PC-9 (cell line): ENCODE data around the gene ZNF772.
"Not testable (repeated sequence)": the region's sequence is repeated elsewhere in the genome, so short reads cannot be mapped to it uniquely, and the experiment has no call there.

Experiments used
- CTCF ChIP-seq: fragments of 200-600 bp; sonication (generic); conservative IDR thresholded peaks from 2 replicates; pipeline ENCODE4 v1.6.1; 2017; ENCODE audit warnings: mixed run types, antibody characterized with exemption, mild to moderate bottlenecking, moderate library complexity
- EZH2 ChIP-seq: fragments of 200-600 bp; sonication (generic); IDR thresholded peaks from 2 replicates; pipeline ENCODE4 v1.8.0; 2017; ENCODE audit warnings: antibody characterized with exemption, low read depth

- TF ChIP-seq CTCF, EZH2: not testable (repeated sequence)
Observed at GRCh38 chr19:57499680-57500395, 22.5 kb upstream of the ZNF772 start, which contains the start of gene ZNF773.
